GM13976 (cell line): Measurements from ENCODE around the gene MED9.
"Not testable (repeated sequence)": the region's sequence is repeated elsewhere in the genome, so short reads cannot be mapped to it uniquely, and the experiment has no call there.

Source experiments
- DNase-seq: peaks from one replicate; pipeline ENCODE4 v3.0.0; 2012; ENCODE audit warnings: low spot score
- in situ Hi-C: fragments of 300-500 bp; cut with MboI; formaldehyde crosslinking; loops from one replicate; pipeline ENCODE4 v1.12.0; 2022; ENCODE audit warnings: low sequenced_read_pairs, mixed read lengths, inconsistent platforms; ENCODE audit not compliant: unreplicated experiment
- TF ChIP-seq, protein P1 (sequence below): IDR thresholded peaks from 2 replicates; pipeline ENCODE4 v1.5.1; 2012; ENCODE audit warnings: borderline replicate concordance, mild to moderate bottlenecking; ENCODE audit not compliant: insufficient read depth; ENCODE audit errors: extremely low read depth, missing control alignments, control extremely low read depth

MED9 gene

DNA sequence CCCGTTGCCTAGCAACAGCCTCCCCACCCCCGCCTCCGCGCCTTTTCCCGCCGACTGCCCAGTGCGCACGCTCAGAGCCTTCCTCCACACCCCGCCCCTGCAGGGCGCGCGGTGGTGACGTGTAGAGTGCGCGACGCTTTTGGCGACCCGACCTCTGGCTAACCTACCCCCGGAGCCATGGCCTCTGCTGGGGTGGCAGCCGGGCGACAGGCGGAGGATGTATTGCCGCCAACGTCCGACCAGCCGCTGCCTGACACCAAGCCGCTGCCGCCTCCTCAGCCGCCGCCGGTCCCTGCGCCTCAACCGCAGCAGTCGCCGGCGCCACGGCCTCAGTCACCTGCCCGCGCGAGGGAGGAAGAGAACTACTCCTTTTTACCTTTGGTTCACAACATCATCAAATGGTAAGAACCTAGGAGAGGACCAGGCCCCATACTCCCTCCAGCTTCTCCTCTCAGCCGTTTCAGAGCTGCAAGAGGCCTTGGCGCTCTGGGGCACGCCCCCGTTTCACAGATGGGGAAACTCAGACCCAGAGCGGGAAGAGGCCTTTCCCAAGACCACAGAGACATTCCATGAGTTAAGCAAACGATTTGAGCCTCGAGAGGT is at the start of gene MED9:
TSS of gene MED9 (plus strand) at position 136 of the 603 bp plus-strand sequence. CDS start at position 178, 42 bp downstream.
- peak; percentile 99 for DNase-seq
- in situ Hi-C loops = no loop called here
- TF ChIP-seq, protein P1, sequence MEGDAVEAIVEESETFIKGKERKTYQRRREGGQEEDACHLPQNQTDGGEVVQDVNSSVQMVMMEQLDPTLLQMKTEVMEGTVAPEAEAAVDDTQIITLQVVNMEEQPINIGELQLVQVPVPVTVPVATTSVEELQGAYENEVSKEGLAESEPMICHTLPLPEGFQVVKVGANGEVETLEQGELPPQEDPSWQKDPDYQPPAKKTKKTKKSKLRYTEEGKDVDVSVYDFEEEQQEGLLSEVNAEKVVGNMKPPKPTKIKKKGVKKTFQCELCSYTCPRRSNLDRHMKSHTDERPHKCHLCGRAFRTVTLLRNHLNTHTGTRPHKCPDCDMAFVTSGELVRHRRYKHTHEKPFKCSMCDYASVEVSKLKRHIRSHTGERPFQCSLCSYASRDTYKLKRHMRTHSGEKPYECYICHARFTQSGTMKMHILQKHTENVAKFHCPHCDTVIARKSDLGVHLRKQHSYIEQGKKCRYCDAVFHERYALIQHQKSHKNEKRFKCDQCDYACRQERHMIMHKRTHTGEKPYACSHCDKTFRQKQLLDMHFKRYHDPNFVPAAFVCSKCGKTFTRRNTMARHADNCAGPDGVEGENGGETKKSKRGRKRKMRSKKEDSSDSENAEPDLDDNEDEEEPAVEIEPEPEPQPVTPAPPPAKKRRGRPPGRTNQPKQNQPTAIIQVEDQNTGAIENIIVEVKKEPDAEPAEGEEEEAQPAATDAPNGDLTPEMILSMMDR = no peak

DNA sequence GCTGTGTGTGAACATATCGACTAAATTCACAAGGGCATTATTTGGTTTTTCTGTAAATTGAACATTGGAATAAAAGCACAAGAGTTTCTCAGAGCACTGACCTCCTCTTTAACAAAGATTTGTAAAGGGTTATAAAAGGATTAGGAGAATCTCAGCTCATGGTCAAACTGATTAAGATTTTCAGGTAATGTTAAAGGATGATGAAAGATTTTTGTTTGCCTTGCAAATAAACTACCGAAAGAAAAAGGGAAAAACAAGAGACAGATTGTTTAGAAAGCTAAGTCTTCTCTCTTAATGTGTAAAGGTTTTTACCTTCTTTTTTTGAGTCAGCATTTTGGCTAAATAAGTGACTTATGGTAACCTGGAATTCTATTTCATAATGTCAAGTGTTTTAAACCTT is 47.6 kb upstream of the MED9 start:
- no peak for DNase-seq
- TF ChIP-seq, protein P1 = no peak
- in situ Hi-C loops = no loop called here

GRCh38 chr17:17430924-17431323 is 45.9 kb upstream of the MED9 start:
- DNase-seq, in situ Hi-C loops: not testable (repeated sequence)

- in situ Hi-C loops = no loop called here
- DNase-seq = no peak
- TF ChIP-seq, protein P1 = no peak
Measured at GRCh38 chr17:17431605-17432004, 45.2 kb upstream of the MED9 start.

DNA sequence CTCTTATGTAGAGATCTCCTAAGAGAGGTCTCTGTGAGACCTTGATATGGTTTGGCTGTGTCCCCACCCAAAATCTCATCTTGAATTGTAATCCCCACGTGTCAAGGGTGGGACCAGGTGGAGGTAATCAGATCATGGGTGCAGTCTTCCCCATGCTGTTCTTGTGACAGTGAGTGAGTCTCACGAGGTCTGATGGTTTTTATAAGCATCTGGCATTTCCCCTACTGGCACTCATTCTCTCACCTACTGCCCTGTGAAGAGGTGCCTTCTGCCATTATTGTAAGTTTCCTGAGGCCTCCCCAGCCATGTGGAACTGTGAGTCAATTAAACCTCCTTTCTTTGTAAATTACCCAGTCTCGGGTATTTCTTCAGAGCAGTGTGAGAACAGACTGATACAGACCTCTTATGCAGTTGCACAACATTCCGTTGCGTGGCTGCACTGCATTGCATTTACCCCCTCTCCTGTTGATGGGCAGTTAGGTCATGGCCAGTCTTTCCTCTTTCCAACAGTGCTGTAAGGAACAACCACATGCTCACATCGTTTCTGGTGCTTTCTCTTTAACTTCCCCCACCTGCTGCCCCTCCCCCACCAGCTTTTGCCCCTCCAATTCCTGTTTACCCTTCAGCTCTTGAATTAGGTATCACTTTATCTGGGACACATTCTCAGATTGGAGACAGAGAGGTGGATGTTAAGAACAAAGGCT is 43.6 kb upstream of the MED9 start:
- in situ Hi-C loops = no loop called here
- DNase-seq = no peak

DNA sequence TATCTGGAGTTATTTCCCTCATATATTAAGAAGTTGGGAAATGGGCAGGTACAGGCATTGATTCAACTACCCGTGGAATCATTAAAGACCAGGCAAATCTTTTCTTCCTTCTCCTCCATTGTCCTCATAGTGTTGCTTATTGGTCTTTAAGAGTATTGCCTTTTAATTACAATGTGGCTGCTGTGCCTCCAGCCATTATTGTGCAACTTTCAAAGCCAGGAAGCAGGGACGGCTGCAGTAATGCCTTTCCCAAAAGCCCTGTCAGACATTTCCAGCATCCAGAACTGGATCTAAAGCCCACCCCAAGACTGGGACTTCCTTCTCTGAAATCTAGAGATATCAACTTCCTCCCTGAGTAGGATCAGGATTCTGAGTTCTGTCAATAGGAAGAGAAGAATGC is 42.3 kb upstream of the MED9 start:
- in situ Hi-C loops = no loop called here

More for the DNA sequence above, 43.6 kb upstream of the MED9 start:
- TF ChIP-seq, protein P1 = no peak

GRCh38 chr17:17435323-17435722 is 41.5 kb upstream of the MED9 start:
- no peak for DNase-seq
- TF ChIP-seq, protein P1 = no peak
- in situ Hi-C loops = no loop called here

More for the DNA sequence above, 42.3 kb upstream of the MED9 start:
- no peak for DNase-seq
- TF ChIP-seq, protein P1 = no peak
